HUES48 (cell line): Measurements from ENCODE around the gene RAB31.
"Not testable (repeated sequence)": the region's sequence is repeated elsewhere in the genome, so short reads cannot be mapped to it uniquely, and the experiment has no call there.

Experiments used
- H3K27ac ChIP-seq: one replicate; pipeline ENCODE4 v1.7.0; 2013; ENCODE audit warnings: low read depth, low read length, inconsistent platforms
- H3K27me3 ChIP-seq: 2 replicates; pipeline ENCODE4 v1.6.1; 2013; ENCODE audit warnings: mild to moderate bottlenecking, low read length; ENCODE audit not compliant: control insufficient read depth, insufficient read depth
- H3K36me3 ChIP-seq: 2 replicates; pipeline ENCODE4 v1.6.1; 2013; ENCODE audit warnings: low read length; ENCODE audit not compliant: control insufficient read depth, insufficient read depth
- H3K4me1 ChIP-seq: 2 replicates; pipeline ENCODE4 v1.6.1; 2013; ENCODE audit warnings: mild to moderate bottlenecking, low read length; ENCODE audit not compliant: control insufficient read depth, insufficient read depth
- H3K4me3 ChIP-seq: 2 replicates; pipeline ENCODE4 v1.5.1; 2013; ENCODE audit warnings: mild to moderate bottlenecking, low read depth, low read length
- H3K9ac ChIP-seq: 2 replicates; pipeline ENCODE4 v1.6.1; 2013; ENCODE audit warnings: mild to moderate bottlenecking, low read depth, low read length, moderate library complexity
- H3K9me3 ChIP-seq: 2 replicates; pipeline ENCODE4 v1.6.1; 2013; ENCODE audit warnings: low read length; ENCODE audit not compliant: control insufficient read depth, insufficient read depth

Gene RAB31

DNA sequence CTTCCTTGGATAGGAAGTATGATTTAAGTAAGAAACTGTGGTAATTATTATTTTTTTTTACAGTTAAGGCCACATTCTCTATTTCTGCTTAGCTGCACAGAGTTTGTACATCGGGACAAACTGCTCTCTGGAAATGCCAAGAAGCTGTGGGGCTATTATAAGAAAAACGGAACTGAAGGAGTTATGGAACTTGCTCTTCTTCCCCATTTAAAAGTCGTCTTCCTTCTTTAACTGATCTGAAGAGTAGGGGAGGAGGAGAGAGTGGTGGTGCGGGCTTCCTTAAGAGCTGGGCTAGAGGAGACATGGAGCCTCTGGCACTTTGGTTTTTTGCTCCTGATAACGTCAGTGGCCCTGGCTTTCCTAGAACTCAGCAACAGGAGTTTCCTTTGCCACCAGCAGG is 54.4 kb downstream of the RAB31 start:
- no peak overlapping the region for H3K27ac ChIP-seq
- H3K9me3 ChIP-seq: no peaks in the 10 kb centered on the region
- H3K4me1 ChIP-seq: no peaks in the 10 kb centered on the region
- no peak overlapping the region for H3K4me3 ChIP-seq
- no peaks in the 10 kb centered on the region for H3K27me3 ChIP-seq
- no peak overlapping the region for H3K9ac ChIP-seq
- H3K36me3 ChIP-seq: no peaks in the 10 kb centered on the region

GRCh38 chr18:9763157-9763556 is 55.1 kb downstream of the RAB31 start:
- Histone ChIP-seq H3K9ac (no peak overlapping the region), H3K4me1 (no peaks in the 10 kb centered on the region), H3K9me3 (no peaks in the 10 kb centered on the region), H3K27ac (no peak overlapping the region), H3K27me3 (no peaks in the 10 kb centered on the region), H3K36me3 (no peaks in the 10 kb centered on the region), H3K4me3 (no peak overlapping the region)

GRCh38 chr18:9764011-9764481 is 55.9 kb downstream of the RAB31 start:
- no peaks in the 10 kb centered on the region for H3K36me3 ChIP-seq
- H3K27me3 ChIP-seq: no peaks in the 10 kb centered on the region
- H3K9ac ChIP-seq: no peak overlapping the region
- no peak overlapping the region for H3K4me3 ChIP-seq
- H3K27ac ChIP-seq: no peak overlapping the region
- H3K4me1 ChIP-seq: no peaks in the 10 kb centered on the region
- no peaks in the 10 kb centered on the region for H3K9me3 ChIP-seq

DNA sequence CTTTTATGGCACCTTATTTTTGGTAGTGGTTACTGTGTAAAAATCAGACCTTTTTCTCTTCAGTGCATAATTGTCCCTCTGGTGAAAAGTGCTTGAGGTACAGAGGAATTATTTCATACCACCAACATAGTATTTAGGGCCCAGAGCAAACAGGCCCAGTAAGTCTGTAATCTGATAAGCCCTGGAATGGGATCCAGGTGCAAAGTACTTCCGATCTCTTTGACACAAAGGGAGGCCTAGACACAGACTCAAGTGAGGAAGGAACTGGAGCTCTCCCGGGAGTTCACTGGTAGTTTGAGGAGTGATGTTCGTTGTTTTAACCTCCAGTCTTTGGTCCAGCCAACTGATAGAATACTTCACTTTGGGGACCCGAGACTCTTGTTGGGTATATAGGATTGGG is 57.4 kb downstream of the RAB31 start:
- H3K27ac ChIP-seq: no peak overlapping the region
- H3K9ac ChIP-seq: no peak overlapping the region
- H3K4me1 ChIP-seq: no peaks in the 10 kb centered on the region

DNA sequence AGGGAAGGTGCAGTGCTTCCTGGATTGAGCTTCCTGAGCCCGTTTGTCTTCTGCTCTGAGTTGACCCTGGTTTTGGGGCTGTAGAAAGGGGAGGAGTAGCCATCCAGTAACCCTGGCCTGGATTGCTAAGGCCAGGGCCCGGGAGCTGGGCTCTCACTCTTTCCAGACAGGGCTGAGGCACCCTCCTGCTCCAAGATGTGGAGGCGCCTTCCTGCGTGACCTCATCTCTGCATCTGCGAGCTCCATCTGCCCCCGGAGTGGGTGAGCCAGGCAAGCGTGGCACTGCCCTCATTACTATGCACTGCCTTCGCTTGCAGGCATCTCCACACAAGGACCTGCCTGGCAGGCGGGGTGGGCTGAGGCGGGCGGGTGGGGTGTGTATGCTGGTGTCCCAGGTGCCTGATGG is 58.0 kb downstream of the RAB31 start:
- no peak overlapping the region for H3K9ac ChIP-seq
- no peaks in the 10 kb centered on the region for H3K36me3 ChIP-seq
- H3K27ac ChIP-seq: no peak overlapping the region
- H3K4me3 ChIP-seq: no peak overlapping the region
- no peaks in the 10 kb centered on the region for H3K4me1 ChIP-seq
- no peaks in the 10 kb centered on the region for H3K27me3 ChIP-seq
- H3K9me3 ChIP-seq: no peaks in the 10 kb centered on the region

More for the DNA sequence above, 57.4 kb downstream of the RAB31 start:
- Histone ChIP-seq H3K4me3 (no peak overlapping the region), H3K27me3 (no peaks in the 10 kb centered on the region), H3K36me3 (no peaks in the 10 kb centered on the region), H3K9me3 (no peaks in the 10 kb centered on the region)

DNA sequence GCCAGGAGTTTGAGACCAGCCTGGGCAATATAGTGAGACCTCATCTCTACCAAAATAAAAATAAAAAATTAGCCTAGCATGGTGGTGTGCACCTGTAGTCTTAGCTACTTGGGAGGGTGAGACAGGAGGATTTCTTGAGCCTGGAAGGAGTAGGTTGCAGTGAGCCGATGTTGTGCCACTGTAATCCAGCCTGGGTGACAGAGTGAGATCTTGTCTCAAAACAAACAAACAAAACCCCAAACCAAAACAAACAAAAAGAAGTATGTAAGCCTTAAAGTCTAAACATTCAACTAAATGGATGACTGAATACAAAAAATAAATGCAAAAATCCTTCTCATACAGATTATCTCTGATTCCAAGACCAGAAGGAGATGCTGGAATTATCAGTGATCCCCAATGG is 58.6 kb downstream of the RAB31 start:
- Histone ChIP-seq H3K4me1 (0 out of 2 replicates have a peak, but pooled peaks cover 2% of the 10 kb centered on the region), H3K4me3 (no peak overlapping the region), H3K27ac (no peak overlapping the region), H3K36me3 (no peaks in the 10 kb centered on the region), H3K27me3 (no peaks in the 10 kb centered on the region), H3K9ac (no peak overlapping the region), H3K9me3 (no peaks in the 10 kb centered on the region)

DNA sequence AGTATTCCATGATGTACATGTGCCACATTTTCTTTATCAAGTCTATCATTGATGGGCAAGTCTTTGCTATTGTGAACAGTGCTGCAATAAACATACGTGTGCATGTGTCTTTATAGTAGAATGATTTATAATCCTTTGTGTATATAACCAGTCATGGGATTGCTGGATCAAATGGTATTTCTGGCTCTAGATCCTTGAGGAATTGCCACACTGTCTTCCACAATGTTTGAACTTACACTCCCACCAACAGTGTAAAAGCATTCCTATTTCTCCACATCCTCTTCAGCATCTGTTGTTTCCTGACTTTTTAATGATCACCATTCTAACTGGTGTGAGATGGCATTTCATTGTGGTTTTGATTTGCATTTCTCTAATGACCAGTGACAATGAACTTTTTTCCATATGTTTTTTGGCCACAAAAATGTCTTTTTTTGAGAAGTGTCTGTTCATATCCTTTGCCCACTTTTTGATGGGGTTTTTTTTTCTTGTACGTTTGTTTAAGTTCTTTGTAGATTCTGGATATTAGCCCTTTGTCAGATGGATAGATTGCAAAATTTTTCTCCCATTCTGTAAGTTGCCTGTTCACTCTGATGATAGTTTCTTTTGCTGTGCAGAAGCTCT is 60.1 kb downstream of the RAB31 start:
- H3K4me3 ChIP-seq, H3K27ac ChIP-seq, H3K9me3 ChIP-seq, H3K9ac ChIP-seq, H3K4me1 ChIP-seq, H3K27me3 ChIP-seq, H3K36me3 ChIP-seq: not testable (repeated sequence)

GRCh38 chr18:9770111-9770510 is 62.0 kb downstream of the RAB31 start:
- H3K4me3 ChIP-seq, H3K27me3 ChIP-seq, H3K27ac ChIP-seq, H3K9me3 ChIP-seq, H3K36me3 ChIP-seq, H3K9ac ChIP-seq, H3K4me1 ChIP-seq: not testable (repeated sequence)

- no peak overlapping the region for H3K27ac ChIP-seq
- H3K9me3 ChIP-seq: no peaks in the 10 kb centered on the region
- no peaks in the 10 kb centered on the region for H3K27me3 ChIP-seq
- H3K4me3 ChIP-seq: no peak overlapping the region
- H3K36me3 ChIP-seq: no peaks in the 10 kb centered on the region
- H3K4me1 ChIP-seq: peaks cover 4% of the 10 kb centered on the region; the same call in 1 of the 2 replicates
- H3K9ac ChIP-seq: no peak overlapping the region
Observed at GRCh38 chr18:9771261-9771976, 63.3 kb downstream of the RAB31 start.

GRCh38 chr18:9771977-9772660 is 64.0 kb downstream of the RAB31 start:
- Histone ChIP-seq H3K9me3 (no peaks in the 10 kb centered on the region), H3K27me3 (no peaks in the 10 kb centered on the region), H3K36me3 (no peaks in the 10 kb centered on the region), H3K27ac (no peak overlapping the region), H3K4me3 (no peak overlapping the region), H3K4me1 (peaks cover 4% of the 10 kb centered on the region; the same call in 1 of the 2 replicates), H3K9ac (no peak overlapping the region)
